H9 (cell line): ENCODE data around the gene STK32B. TPM values are rescaled to one million over a fixed set of nuclear protein-coding genes. Genes with fewer than 3 reads are reported as not detected.

Experiments used
- DNase-seq: peaks from one replicate; pipeline ENCODE4 v3.0.0-alpha.2; 2017
- H2AFZ ChIP-seq: one replicate; pipeline ENCODE4 v1.6.1; 2013; ENCODE audit warnings: mild to moderate bottlenecking, low read length, control low read depth, moderate library complexity
- H2AK5ac ChIP-seq: 2 replicates; pipeline ENCODE4 v1.6.1; 2013; ENCODE audit warnings: low read length, control low read depth, mixed read lengths; ENCODE audit not compliant: insufficient read length
- H2BK120ac ChIP-seq: one replicate; pipeline ENCODE4 v1.6.1; 2013; ENCODE audit warnings: low read depth, mild to moderate bottlenecking, low read length, control low read depth, inconsistent platforms; ENCODE audit not compliant: poor library complexity, severe bottlenecking
- H2BK12ac ChIP-seq: 2 replicates; pipeline ENCODE4 v1.6.1; 2013; ENCODE audit warnings: low read length, control low read depth, mixed read lengths, low read depth; ENCODE audit not compliant: insufficient read length
- H2BK15ac ChIP-seq: 2 replicates; pipeline ENCODE4 v1.6.1; 2013; ENCODE audit warnings: low read depth, low read length, control low read depth
- H2BK20ac ChIP-seq: one replicate; pipeline ENCODE4 v1.6.1; 2013; ENCODE audit warnings: low read depth, mild to moderate bottlenecking, low read length, control low read depth, inconsistent platforms; ENCODE audit not compliant: poor library complexity, severe bottlenecking
- H2BK5ac ChIP-seq: 2 replicates; pipeline ENCODE4 v1.6.1; 2013; ENCODE audit warnings: low read length, control low read depth, mixed read lengths; ENCODE audit not compliant: insufficient read length
- H3K14ac ChIP-seq: 2 replicates; pipeline ENCODE4 v1.6.1; 2013; ENCODE audit warnings: low read length, control low read depth; ENCODE audit not compliant: insufficient read depth
- H3K18ac ChIP-seq: 2 replicates; pipeline ENCODE4 v1.6.1; 2013; ENCODE audit warnings: low read depth, mild to moderate bottlenecking, mixed read lengths, low read length, control low read depth; ENCODE audit not compliant: insufficient read length
- H3K23ac ChIP-seq: 2 replicates; pipeline ENCODE4 v1.6.1; 2013; ENCODE audit warnings: low read length, control low read depth, mixed read lengths, low read depth; ENCODE audit not compliant: insufficient read length
- H3K23me2 ChIP-seq: 2 replicates; pipeline ENCODE4 v1.6.1; 2013; ENCODE audit warnings: low read depth, mild to moderate bottlenecking, mixed read lengths, low read length, control low read depth; ENCODE audit not compliant: insufficient read length, poor library complexity, severe bottlenecking
- H3K27ac ChIP-seq: 2 replicates; pipeline ENCODE4 v1.5.1; 2013; ENCODE audit warnings: low read length, control low read depth, mixed read lengths, low read depth; ENCODE audit not compliant: insufficient read length
- H3K27me3 ChIP-seq: 2 replicates; pipeline ENCODE4 v1.6.1; 2013; ENCODE audit warnings: low read length, control low read depth, inconsistent platforms; ENCODE audit not compliant: insufficient read depth
- H3K4ac ChIP-seq: 2 replicates; pipeline ENCODE4 v1.6.1; 2013; ENCODE audit warnings: low read depth, mild to moderate bottlenecking, control low read depth, inconsistent platforms, low read length, moderate library complexity
- H3K4me1 ChIP-seq: 2 replicates; pipeline ENCODE4 v1.6.1; 2013; ENCODE audit warnings: low read length, control low read depth, inconsistent platforms; ENCODE audit not compliant: insufficient read depth
- H3K4me2 ChIP-seq: 2 replicates; pipeline ENCODE4 v1.6.1; 2013; ENCODE audit warnings: low read length, control low read depth, mixed read lengths; ENCODE audit not compliant: insufficient read length, insufficient read depth
- H3K56ac ChIP-seq: 2 replicates; pipeline ENCODE4 v1.6.1; 2013; ENCODE audit warnings: low read depth, mild to moderate bottlenecking, mixed read lengths, low read length, control low read depth; ENCODE audit not compliant: insufficient read length
- H3K79me1 ChIP-seq: 2 replicates; pipeline ENCODE4 v1.6.1; 2013; ENCODE audit warnings: low read depth, mild to moderate bottlenecking, moderate library complexity, low read length, control low read depth, inconsistent platforms; ENCODE audit not compliant: insufficient read depth, poor library complexity, severe bottlenecking
- H3K79me2 ChIP-seq: 2 replicates; pipeline ENCODE4 v1.6.1; 2013; ENCODE audit warnings: low read length, control low read depth, inconsistent platforms; ENCODE audit not compliant: insufficient read depth
- H3K9ac ChIP-seq: 2 replicates; pipeline ENCODE4 v1.6.1; 2013; ENCODE audit warnings: low read length, control low read depth, mixed read lengths; ENCODE audit not compliant: insufficient read length; ENCODE audit errors: extremely low read depth
- H3K9me3 ChIP-seq: one replicate; pipeline ENCODE4 v1.6.1; 2013; ENCODE audit warnings: low read depth, low read length, inconsistent platforms; ENCODE audit not compliant: control insufficient read depth
- H3T11ph ChIP-seq: one replicate; pipeline ENCODE4 v1.6.1; 2013; ENCODE audit warnings: mild to moderate bottlenecking, low read length, control low read depth, inconsistent platforms
- H4K20me1 ChIP-seq: one replicate; pipeline ENCODE4 v1.6.1; 2013; ENCODE audit not compliant: control insufficient read depth, insufficient read length, insufficient read depth
- H4K5ac ChIP-seq: 2 replicates; pipeline ENCODE4 v1.6.1; 2013; ENCODE audit warnings: low read depth, mild to moderate bottlenecking, mixed read lengths, low read length, control low read depth; ENCODE audit not compliant: insufficient read length
- H4K8ac ChIP-seq: replicated peaks from 2 replicates; pipeline ENCODE4 v1.6.1; 2013; ENCODE audit warnings: low read length, control low read depth, mixed read lengths, low read depth; ENCODE audit not compliant: insufficient read length
- H4K91ac ChIP-seq: 2 replicates; pipeline ENCODE4 v1.6.1; 2013; ENCODE audit warnings: low read depth, mild to moderate bottlenecking, moderate library complexity, mixed read lengths, low read length, control low read depth; ENCODE audit not compliant: insufficient read length
- H3K27ac Mint-ChIP-seq, 3 experiments: 2 replicates in 2 of 3; 3 replicates in 1 of 3; pipeline ENCODE4 v1.8.0; 2020 to 2021; ENCODE audit warnings: mixed read lengths in 3 of 3, mild to moderate bottlenecking in 1 of 3, moderate library complexity in 1 of 3
- H3K27me3 Mint-ChIP-seq: 2 replicates; pipeline ENCODE4 v1.8.0; 2021; ENCODE audit warnings: low read depth, mild to moderate bottlenecking, moderate library complexity, mixed read lengths
- H3K36me3 Mint-ChIP-seq, 3 experiments: 2 replicates in 2 of 3; 3 replicates in 1 of 3; pipeline ENCODE4 v1.8.0; 2020 to 2021; ENCODE audit warnings: low read depth in 3 of 3, mixed read lengths in 3 of 3; ENCODE audit not compliant: insufficient read depth in 1 of 3
- H3K4me1 Mint-ChIP-seq, 2 experiments: 2 replicates each; pipeline ENCODE4 v1.8.0; 2020; ENCODE audit warnings: mixed read lengths in 2 of 2
- H3K4me3 Mint-ChIP-seq, 2 experiments: 2 replicates in 1 of 2; 3 replicates in 1 of 2; pipeline ENCODE4 v1.8.0; 2020 to 2021; ENCODE audit warnings: mild to moderate bottlenecking in 2 of 2, mixed read lengths in 2 of 2, moderate library complexity in 1 of 2
- H3K9me3 Mint-ChIP-seq, 2 experiments: 2 replicates in 1 of 2; 3 replicates in 1 of 2; pipeline ENCODE4 v1.8.0; 2020; ENCODE audit warnings: mild to moderate bottlenecking in 2 of 2, mixed read lengths in 2 of 2, moderate library complexity in 1 of 2
- WGBS: extraction: QIAGEN DNeasy Blood & Tissue Kit; methylation state at CpG from one replicate; pipeline ENCODE4 v1.1.7; 2013; ENCODE audit warnings: missing lambda C conversion rate, low lambda C conversion rate, mixed read lengths; ENCODE audit not compliant: insufficient read length; ENCODE audit errors: extremely low coverage; 5-methylcytosine and 5-hydroxymethylcytosine counted together
- total RNA-seq: library from RNA; stranded (reverse); gene quantifications from 2 replicates; pipeline ENCODE4 v1.2.1, GENCODE V29; 2021
- TF ChIP-seq, protein P1 (sequence below): fragments of 200-600 bp; sonication (generic); conservative IDR thresholded peaks from 3 replicates; pipeline ENCODE4 v1.8.0; 2021; ENCODE audit warnings: antibody characterized with exemption, mild to moderate bottlenecking

The STK32B gene
- total RNA-seq, 1 experiment from 2014 or later = 1.0 TPM

DNA sequence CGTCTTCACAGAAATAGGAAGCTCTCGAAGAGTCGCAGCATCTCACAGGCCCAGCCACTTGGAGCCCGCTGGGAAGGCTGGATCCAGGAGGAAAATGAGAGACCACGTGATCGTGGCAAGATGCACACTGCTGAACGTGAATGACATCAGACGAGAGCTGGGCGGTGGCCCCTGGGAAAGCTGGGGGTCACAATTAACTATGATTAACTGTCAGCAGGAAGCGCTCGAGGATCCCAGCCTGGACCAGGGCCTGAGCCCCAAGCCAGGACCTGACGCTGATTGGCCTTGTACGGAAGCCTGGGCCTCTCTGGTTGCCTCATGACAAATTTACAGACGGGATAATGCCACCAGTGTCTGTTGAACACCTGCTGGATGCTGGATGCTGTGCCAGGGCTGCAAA, 335.6 kb downstream of the STK32B start:
- Mint-ChIP-seq H3K4me1 (no peaks in the 10 kb centered on the region), H3K27me3 (peaks cover 5% of the 10 kb centered on the region), H3K36me3 (0 out of 7 replicates have a peak, but pooled peaks cover 0 to 2% (median 0%) of the 10 kb centered on the region in 3 experiments), H3K4me3 (no peak overlapping the region), H3K9me3 (peaks cover 0 to 4% of the 10 kb centered on the region in 2 experiments; a peak in 3 of 5 replicates), H3K27ac (no peak overlapping the region)
- no peak overlapping the region for H2BK120ac ChIP-seq
- H2BK5ac ChIP-seq = no peak overlapping the region
- H2BK15ac ChIP-seq = no peak overlapping the region
- no peak overlapping the region for H2AFZ ChIP-seq
- no peak overlapping the region for H4K5ac ChIP-seq
- H4K8ac ChIP-seq = no peak overlapping the region
- no peak overlapping the region for H3K18ac ChIP-seq
- TF ChIP-seq, protein P1, sequence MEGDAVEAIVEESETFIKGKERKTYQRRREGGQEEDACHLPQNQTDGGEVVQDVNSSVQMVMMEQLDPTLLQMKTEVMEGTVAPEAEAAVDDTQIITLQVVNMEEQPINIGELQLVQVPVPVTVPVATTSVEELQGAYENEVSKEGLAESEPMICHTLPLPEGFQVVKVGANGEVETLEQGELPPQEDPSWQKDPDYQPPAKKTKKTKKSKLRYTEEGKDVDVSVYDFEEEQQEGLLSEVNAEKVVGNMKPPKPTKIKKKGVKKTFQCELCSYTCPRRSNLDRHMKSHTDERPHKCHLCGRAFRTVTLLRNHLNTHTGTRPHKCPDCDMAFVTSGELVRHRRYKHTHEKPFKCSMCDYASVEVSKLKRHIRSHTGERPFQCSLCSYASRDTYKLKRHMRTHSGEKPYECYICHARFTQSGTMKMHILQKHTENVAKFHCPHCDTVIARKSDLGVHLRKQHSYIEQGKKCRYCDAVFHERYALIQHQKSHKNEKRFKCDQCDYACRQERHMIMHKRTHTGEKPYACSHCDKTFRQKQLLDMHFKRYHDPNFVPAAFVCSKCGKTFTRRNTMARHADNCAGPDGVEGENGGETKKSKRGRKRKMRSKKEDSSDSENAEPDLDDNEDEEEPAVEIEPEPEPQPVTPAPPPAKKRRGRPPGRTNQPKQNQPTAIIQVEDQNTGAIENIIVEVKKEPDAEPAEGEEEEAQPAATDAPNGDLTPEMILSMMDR = no peak
- no peak overlapping the region for H3K4me2 ChIP-seq
- no peaks in the 10 kb centered on the region for H3K79me2 ChIP-seq
- H3K56ac ChIP-seq = no peak overlapping the region
- H3T11ph ChIP-seq = no peak overlapping the region
- H3K27me3 ChIP-seq = no peaks in the 10 kb centered on the region
- no peak overlapping the region for H2BK20ac ChIP-seq
- H3K4ac ChIP-seq = no peak overlapping the region
- H3K23me2 ChIP-seq = no peaks in the 10 kb centered on the region
- no peak overlapping the region; the same call in 1 of the 2 replicates for H3K14ac ChIP-seq
- no peaks in the 10 kb centered on the region for H3K4me1 ChIP-seq
- no peak overlapping the region for H4K91ac ChIP-seq
- DNase-seq = no peak
- H3K23ac ChIP-seq = no peak overlapping the region
- no peaks in the 10 kb centered on the region for H3K9me3 ChIP-seq
- no peak overlapping the region for H2BK12ac ChIP-seq
- no peak overlapping the region for H3K27ac ChIP-seq
- no peaks in the 10 kb centered on the region for H3K79me1 ChIP-seq
- H3K9ac ChIP-seq = no peak overlapping the region
- H2AK5ac ChIP-seq = no peak overlapping the region
- H4K20me1 ChIP-seq = no peaks in the 10 kb centered on the region
- WGBS = no CpG with 5 or more reads among the region's 14 CpGs
